HL-60 (cell line): ENCODE results near the gene HMGN2.

Experiments used
- CTCF ChIP-seq: IDR thresholded peaks from one replicate; pipeline ENCODE4 v1.5.1; 2011; ENCODE audit warnings: low read length, control low read depth, inconsistent platforms; ENCODE audit not compliant: insufficient read depth
- GABPA ChIP-seq: IDR thresholded peaks from 2 replicates; pipeline ENCODE4 v1.6.1; 2012; ENCODE audit warnings: low read depth

GRCh38 chr1:26459573-26460031 lies 12.6 kb upstream of the HMGN2 start:
- TF ChIP-seq CTCF = no peak
- TF ChIP-seq GABPA = no peak
